GM18505 (cell line): ENCODE measurements around the gene CCDC51.
"Not testable (repeated sequence)": the region's sequence is repeated elsewhere in the genome, so short reads cannot be mapped to it uniquely, and the experiment has no call there.

Source experiments
- ATAC-seq: cut with Tn5 transposase; IDR thresholded peaks from one replicate; pipeline ENCODE4 v1.9.1; 2021; ENCODE audit not compliant: unreplicated experiment
- POLR2A ChIP-seq: IDR thresholded peaks from 4 replicates; pipeline ENCODE4 v1.6.1; 2011; ENCODE audit warnings: borderline replicate concordance; ENCODE audit not compliant: insufficient read depth, insufficient read length; ENCODE audit errors: extremely low read depth

The CCDC51 gene

DNA sequence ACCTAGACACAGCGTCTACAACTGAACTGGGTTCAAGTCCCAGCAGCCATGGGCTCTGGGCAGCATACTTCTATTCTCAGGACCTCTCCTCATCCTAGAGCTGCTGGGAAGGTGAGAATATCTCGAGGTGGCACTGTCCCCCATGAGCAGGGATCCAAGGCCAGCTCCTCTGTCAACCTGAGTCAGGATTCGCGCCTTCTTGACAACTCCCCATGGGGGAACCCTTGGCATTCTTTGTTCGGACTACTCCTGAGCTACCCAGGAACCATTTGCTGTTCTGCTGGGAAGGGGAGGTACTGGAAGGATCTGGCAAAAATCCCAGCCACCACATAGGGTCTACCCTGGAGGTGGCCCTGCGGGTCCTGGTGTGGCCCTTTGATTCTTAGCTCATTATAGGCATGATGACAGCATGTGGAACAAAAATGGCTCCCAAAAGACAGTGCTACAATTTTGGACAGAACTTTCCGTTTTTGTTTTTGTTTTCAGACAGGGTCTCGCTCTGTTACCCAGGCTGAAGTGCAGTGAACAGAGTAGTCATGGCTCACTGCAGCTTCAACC, 32.3 kb downstream of the CCDC51 start:
- no peak for TF ChIP-seq POLR2A
- ATAC-seq = no peak

DNA sequence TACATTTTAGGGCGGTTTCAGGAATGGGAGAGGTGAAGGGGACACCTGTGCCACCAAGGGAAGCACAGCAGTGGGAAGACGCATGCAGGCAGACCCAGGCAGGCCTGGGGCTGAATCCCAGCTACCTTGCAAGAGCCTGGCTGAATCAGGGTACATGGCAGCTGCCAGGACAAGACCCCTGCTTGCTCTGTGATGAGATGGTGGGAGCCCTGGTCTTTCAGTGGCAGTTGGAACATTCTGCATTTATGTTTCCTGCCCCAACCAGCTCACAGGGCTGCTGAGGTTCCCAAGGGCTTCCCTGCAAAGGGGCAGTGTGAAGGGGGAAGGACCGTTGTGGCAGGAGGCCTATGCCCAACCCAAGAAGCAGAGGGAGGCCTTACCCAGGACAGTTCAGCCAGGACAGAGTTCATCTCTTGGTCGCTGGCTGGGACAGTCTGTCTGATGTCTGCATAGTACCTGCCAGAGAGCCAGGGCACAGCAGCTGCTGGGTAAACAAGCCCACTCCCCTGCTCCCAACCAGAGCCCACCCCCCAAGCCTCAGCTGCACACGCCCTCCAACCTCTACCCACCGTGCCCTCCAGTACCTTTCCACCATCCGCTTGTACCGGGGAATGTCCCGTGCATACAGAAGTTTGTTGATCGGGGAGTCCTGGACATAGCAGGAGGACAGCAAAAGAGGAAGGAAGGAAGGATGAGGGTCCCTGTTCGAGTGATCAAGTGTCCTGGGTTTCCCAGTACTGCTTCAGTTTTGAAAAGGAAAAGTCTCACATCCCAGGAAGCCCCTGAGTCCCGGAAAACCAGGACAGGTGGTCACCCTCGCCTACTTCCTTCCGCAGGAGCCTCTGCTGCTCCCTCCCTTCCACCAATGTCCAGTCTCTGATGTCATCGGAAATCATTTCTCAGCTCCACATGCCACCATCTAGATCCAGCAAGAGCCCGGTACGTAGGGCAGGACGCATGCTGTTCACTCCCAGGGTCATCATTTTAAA, 33.2 kb downstream of the CCDC51 start:
- ATAC-seq = no peak
- TF ChIP-seq POLR2A = no peak

DNA sequence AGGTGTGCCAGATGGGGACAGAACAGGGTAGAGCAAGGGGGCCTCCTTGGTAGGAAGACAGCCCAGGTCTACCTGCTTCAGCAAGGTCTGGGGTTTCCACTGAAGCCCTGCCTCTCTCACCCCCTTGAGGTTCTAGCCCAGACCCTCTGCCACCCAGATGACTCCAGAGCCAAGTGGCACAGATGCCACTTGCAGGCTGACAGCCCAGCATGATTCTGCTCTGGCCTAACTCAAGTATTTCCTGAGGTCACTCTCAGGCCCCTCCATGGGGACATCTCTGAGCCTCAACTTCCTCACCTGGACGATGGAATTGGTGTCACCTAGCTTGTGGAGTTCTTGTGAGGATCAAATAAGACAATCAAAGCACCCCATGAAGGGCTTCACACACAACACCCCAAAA, 33.9 kb downstream of the CCDC51 start:
- no peak for ATAC-seq
- no peak for TF ChIP-seq POLR2A

DNA sequence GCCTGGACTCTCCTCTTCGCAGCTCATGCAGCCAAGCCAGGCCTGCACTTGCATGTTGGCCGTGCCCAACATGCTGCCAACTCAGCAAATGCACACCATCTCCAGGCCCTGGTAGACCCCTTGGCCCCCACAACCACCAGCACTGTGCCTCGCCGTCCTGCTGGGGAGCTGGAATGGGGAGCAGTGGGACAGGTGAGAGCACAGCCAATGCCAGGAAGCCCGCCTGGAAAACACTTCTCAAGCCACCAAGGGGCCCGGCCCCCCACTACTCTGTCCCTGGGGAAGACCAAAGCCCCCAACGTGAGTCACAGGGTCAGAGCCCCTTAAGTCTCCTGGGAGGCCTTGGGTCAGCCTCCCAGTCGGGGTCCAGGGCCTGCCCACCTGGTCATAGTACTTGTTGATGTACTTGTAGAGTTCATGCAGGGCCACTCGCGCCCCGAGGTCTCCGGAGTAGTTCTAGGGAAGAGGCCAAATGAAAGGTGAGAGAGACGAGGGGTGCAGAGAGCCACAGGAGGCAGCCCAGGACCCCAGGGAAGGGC, 34.5 kb downstream of the CCDC51 start:
- no peak for ATAC-seq
- TF ChIP-seq POLR2A = no peak

DNA sequence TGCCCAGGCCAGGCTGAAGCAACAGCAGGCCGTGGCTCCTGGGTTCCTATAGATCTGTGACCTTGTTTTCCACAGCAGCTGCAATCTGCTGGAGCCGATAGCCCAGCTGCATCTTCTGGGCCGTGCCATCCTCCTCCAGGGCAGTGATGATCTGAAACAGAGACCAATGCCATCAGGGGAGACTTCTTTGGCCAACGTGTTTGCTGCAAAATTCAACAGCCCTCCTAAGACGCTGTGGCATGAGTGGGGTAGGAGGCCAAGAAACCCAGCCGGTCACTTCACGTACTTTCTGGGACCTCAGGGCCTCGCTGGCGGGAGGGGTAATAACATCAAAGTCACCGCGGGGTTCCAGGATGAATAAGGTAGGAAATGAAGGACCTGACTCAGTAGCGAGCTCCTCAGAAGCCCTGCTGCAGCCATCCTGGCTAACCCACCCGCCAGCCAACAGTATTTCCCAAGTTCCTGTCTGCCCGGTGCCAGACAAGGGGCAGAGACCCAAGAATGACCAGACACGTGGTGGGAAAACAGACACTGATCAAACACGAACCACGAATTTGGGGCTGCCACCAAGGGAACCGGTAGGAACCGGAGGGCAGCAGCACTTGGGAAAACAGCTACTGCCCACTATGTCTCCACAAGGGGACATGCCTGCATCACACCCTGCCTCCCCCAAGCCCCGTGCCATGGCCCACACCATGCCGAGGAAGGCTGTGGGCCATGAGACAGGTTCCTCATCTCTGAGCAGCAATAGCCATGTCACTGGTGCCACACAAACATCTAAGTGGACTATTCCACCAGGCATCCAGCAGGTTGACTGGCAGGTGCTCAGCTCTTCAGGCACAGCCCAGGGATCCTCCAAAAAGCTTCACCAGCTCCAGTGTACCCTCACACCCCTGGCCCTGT, 35.2 kb downstream of the CCDC51 start:
- TF ChIP-seq POLR2A = no peak
- ATAC-seq = no peak

- no peak for TF ChIP-seq POLR2A
- no peak for ATAC-seq
Observed at GRCh38 chr3:48403533-48404439, 36.1 kb downstream of the CCDC51 start.

DNA sequence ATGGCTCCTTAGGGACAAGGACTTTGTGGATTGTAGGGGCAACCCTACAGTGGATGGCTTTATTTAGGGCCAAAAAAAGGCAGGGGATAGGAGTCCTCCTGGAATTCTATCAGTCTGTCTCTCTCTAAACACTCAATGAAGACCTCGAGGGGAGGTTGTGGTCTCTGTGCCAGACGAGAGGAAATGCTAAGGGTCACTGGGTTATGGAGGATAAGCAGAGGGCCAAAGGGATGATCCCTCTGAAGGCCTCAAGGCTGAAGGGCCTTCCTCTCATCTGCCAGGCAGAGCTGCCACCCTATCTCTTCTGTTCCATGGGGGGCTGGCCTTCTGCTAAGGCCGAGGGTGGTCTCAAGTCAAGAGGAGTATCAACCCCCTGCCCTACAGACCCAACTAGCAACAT, 37.0 kb downstream of the CCDC51 start:
- TF ChIP-seq POLR2A = no peak
- no peak for ATAC-seq

- no peak for ATAC-seq
Observed at GRCh38 chr3:48402281-48402732, 37.6 kb downstream of the CCDC51 start.

GRCh38 chr3:48401434-48401901, 38.5 kb downstream of the CCDC51 start:
- not testable (repeated sequence) for ATAC-seq

More at GRCh38 chr3:48402281-48402732, 37.6 kb downstream of the CCDC51 start:
- TF ChIP-seq POLR2A = no peak

- no peak for ATAC-seq
- no peak for TF ChIP-seq POLR2A
Observed at GRCh38 chr3:48400824-48401433, 39.0 kb downstream of the CCDC51 start.

GRCh38 chr3:48399387-48400172, 40.3 kb downstream of the CCDC51 start:
- TF ChIP-seq POLR2A = no peak

More at GRCh38 chr3:48399387-48400172, 40.3 kb downstream of the CCDC51 start:
- no peak for ATAC-seq
